ELR (cell line): Measurements from ENCODE around the gene PTPRCAP.
"Not testable (repeated sequence)": the region's sequence is repeated elsewhere in the genome, so short reads cannot be mapped to it uniquely, and the experiment has no call there.

Experiments
- DNase-seq: peaks from one replicate; pipeline ENCODE4 v3.0.0-alpha.2; 2015; ENCODE audit warnings: low read depth

The PTPRCAP gene

DNA sequence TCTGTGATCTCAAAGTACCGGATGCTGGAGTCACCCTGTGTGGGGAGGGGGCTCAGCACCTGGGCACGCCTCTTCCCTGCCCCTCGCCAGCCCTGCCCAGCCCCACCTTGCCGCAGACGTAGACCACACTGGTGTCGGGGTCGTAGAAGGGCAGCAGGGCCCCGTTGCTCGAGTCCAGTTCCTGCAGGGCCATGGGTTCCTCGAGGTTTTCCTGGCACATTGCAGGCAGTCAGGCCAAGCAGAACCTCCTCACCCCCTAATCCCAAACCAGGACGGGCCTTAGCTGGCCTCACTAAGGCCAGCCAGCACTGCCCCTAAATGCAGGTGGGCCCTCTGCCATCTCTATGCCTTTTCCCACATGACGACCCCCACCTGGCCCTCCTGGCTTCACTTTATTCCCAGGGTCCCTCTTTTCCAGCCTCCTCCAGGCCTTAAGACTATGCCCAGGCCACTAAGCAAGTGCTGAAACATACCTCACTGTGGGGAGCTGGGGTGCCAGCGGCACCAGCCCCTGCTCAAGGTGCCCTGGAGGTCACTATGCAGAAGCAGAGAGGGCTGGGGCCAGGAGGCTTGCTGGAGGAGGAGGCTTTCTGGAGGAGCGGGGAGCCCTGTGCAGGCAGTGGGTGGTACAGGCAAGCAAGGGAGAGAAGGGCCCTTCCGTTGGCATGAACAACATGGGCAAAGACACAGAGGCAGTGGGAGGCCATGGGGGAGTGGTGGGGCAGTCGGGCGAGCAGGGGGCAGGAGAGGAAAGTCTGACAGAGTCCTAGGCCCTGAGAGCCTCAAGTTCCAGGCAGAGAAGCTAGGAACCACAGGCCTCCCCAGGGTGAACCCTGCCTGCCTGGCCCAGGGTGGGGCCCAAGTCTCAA is 3.0 kb upstream of the PTPRCAP start:
- DNase-seq = no peak

GRCh38 chr11:67439321-67440228 is 2.1 kb upstream of the PTPRCAP start:
- DNase-seq = peak; percentile 27

DNA sequence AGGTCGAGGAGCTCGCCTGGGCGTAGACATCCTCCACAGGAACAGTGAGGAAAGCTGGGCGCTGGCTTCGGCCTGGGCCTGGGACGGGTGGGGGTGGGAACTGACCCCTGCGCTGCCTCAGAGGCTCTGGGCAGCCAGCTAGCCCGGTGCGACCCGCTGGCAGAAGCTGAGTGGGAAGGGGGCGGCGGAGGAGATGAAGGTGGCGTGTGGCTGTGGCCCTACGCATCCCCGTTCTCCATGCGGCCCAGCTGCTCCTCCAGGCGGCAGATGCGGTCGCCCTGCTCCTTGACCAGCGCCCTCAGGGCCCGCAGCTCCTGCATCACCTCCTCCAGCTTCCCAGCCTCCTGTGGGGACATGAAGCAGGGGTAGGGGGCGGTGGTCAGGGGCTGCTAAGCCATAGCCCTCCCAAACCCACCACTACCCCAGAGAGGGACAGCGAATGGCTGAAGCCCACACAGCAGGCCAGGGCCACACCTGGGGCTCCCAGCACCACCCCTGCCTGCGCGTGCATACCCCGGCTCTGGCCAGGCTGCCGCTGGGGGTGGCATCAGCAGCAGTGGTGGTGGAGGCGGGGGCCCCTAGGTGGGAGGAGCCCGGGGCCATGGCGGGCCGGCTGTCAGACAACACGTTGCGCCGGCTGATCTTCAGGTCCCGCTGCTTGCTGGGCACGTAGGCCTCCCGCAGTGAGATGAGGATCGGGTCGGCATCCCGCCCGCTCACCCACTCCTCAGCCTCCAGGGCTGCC is 848 bp upstream of the PTPRCAP start:
- no peak for DNase-seq

DNA sequence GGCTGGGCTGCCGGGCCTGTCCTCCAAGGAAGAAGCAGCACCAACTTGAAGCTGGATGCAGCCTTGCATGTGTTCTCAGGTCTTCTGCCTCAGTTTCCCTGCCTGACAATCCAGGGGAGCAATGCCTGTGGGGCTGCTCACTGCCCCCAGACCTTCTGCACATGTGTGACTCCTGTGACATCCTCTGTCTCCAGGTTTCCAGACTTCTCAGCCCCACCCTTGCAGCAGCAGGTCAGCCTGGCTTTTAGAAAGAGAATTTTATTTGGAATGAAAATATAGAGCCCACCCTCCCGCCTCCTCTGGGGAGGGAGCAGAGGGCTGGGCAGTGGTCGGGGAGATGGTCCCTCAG is 301 bp upstream of the PTPRCAP start:
- DNase-seq = no peak

DNA sequence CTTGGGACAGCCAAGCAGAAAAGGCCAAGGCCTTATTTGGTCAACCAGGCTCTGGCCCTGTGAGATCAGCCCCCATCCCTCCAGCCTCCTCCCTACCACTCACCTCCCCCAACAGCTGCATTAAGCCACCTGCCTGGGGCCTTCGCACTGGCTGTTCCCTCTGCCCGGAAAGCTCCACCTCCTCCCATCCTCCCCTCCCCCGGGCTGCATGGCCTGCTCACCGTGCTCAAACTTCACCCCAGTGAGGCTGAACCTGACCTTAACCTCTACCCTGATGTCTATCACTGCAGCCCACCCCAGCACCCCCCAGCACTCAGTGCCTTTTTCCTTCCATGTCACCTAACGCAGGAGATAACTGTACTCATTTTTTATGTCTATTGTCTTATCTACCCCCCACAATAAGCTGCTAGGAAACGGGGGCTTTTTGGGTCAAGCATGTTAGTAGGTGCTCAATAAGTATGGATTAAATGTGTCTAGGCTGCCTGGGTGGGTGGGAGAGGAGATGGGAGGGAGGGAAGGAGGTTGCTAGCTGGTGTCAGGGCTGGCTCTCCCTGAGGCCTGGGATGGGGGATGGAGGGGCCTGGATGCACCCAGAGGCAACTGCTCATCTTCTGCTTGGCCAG is 912 bp downstream of the PTPRCAP start:
- DNase-seq = no peak

GRCh38 chr11:67435727-67436458 is 1.6 kb downstream of the PTPRCAP start:
- no peak for DNase-seq

- no peak for DNase-seq
Observed at GRCh38 chr11:67435031-67435726, 2.3 kb downstream of the PTPRCAP start.

DNA sequence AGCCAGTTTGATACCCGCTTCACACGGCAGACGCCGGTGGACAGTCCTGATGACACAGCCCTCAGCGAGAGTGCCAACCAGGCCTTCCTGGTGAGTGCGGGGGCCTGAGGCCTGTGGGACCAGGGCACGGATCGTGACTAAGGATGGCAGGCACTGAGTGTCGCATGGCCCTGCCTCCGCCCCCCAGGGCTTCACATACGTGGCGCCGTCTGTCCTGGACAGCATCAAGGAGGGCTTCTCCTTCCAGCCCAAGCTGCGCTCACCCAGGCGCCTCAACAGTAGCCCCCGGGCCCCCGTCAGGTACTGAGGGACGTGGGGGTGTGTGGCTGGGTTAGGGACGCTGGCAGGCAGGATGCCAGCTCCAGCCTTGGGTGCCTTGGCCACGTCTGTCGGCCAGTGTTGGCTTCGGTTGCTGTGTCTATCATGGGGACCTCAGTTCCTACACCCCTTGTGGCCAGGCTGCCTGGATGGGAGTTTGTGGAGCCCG is 3.0 kb downstream of the PTPRCAP start:
- DNase-seq = no peak

GRCh38 chr11:67433536-67434394 is 3.7 kb downstream of the PTPRCAP start:
- no peak for DNase-seq

- DNase-seq = no peak
Observed at GRCh38 chr11:67432655-67433349, 4.7 kb downstream of the PTPRCAP start.

DNA sequence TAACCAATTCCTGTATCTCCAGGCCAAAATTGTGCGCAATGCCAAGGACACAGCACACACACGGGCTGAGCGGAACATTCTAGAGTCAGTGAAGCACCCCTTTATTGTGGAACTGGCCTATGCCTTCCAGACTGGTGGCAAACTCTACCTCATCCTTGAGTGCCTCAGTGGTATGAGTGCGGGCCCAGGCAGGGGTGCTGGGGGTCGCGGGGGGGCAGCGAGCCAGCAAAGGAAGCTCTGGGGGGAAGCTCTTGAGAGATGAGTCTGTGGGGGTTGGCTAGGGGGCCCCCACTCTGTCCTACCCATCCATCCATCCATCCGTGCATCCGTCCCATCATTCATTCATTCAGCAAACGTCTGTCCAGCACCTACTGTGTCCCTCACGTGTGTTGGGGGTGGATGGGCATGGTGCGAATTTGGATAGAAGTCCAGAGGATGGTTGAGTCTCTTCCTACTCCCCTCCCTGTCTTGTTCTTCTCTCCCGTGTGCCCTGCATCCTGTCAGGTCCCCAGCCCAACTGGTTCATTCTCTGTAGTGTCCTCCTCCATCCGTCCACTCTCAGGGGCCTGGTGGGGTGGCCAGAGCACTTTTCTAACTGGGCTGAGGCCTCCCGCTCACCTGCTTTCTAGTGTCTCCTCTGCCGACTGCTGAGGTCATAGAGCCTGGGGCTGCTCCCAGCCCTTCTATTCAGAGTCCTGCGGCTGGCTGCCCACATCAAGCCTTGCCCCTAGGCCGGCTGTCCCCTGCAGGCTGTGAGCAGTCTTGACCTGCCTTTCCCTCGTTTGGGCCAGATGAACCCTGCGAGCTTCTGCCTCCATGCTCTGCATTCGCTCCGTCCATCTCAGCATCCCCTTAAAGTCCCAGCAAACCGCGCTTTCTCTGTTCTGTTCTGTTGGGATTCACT is 5.9 kb downstream of the PTPRCAP start:
- no peak for DNase-seq

GRCh38 chr11:67429722-67430121 is 7.8 kb downstream of the PTPRCAP start:
- DNase-seq = no peak

- DNase-seq = no peak
Observed at GRCh38 chr11:67429038-67429668, 8.3 kb downstream of the PTPRCAP start.

- peak; percentile 98 for DNase-seq
Observed at GRCh38 chr11:67428052-67429001, 9.2 kb downstream of the PTPRCAP start, which contains the start of gene RPS6KB2. RPS6KB2 (plus strand) TSS chr11:67428494; CDS start chr11:67428546, 52 bp downstream.

DNA sequence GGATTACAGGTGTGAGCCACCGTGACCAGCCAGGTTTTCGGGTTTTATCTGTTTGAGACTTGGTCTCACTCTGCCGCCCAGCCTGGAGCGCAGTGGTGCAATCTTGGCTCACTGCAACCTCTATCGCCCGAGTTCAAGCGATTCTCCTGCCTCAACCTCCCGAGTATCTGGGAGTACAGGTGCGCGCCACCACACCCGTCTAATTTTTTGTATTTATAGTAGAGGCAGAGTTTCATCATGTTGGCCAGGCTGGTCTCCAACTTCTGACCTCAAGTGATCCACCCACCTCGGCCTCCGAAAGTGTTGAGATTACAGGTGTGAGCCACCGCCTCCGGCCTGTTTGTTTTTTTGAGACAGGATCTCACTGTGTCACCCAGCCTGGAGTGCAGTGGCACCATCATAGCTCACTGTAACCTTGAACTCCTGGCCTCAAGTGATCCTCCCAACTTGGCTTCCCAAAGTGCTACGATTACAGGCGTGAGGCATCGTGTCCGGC is 10.1 kb downstream of the PTPRCAP start:
- DNase-seq = not testable (repeated sequence)
